PC-3 (cell line): Measurements from ENCODE around the gene TUBB4A. TPM values are rescaled to one million over a fixed set of nuclear protein-coding genes. Genes with fewer than 3 reads are reported as not detected.

ENCODE experiments used
- ATAC-seq: fragments of 200-7000 bp; cut with Tn5 transposase; 2 replicates; pipeline ENCODE4 v1.9.1; 2020; ENCODE audit warnings: mild to moderate bottlenecking, moderate library complexity
- BruUV-seq: library from RNA; stranded (reverse); fragments of 400-500 nt; replicated peaks from 2 replicates; lab custom pipeline; 2021; lab: Mats Ljungman, UMichigan
- CTCF ChIA-PET: fragments of 300-600 bp; sonication (Branson Sonifier 250); formaldehyde crosslinking; loops from one replicate; lab custom pipeline; 2022; ENCODE audit warnings: antibody characterized with exemption; lab: Charles Lee
- POLR2A ChIA-PET: fragments of 300-600 bp; sonication (Branson Sonifier 250); formaldehyde crosslinking; loops from one replicate; lab custom pipeline; 2022; ENCODE audit warnings: antibody characterized with exemption; ENCODE audit not compliant: unreplicated experiment; lab: Charles Lee
- DNase-seq: peaks from one replicate; pipeline ENCODE4 v3.0.0-alpha.2; 2015
- H2AFZ ChIP-seq: fragments of 300-600 bp; sonication (generic); 2 replicates; pipeline ENCODE4 v1.6.0; 2016; ENCODE audit warnings: antibody characterized with exemption, low read length
- H3F3A ChIP-seq: fragments of 300-600 bp; sonication (generic); one replicate; pipeline ENCODE4 v1.6.0; 2017; ENCODE audit warnings: antibody characterized with exemption, low read length, control low read depth, mild to moderate bottlenecking; ENCODE audit not compliant: unreplicated experiment
- H3K27ac ChIP-seq: fragments of 300-600 bp; sonication (generic); 2 replicates; pipeline ENCODE4 v1.5.1; 2016; ENCODE audit warnings: mild to moderate bottlenecking, low read length
- H3K27me3 ChIP-seq: fragments of 300-600 bp; sonication (generic); 2 replicates; pipeline ENCODE4 v1.6.1; 2016; ENCODE audit warnings: low read length, mixed read lengths
- H3K36me3 ChIP-seq: fragments of 300-600 bp; sonication (generic); 2 replicates; pipeline ENCODE4 v1.6.1; 2016; ENCODE audit warnings: low read depth, mixed run types, low read length, mixed read lengths
- H3K4me1 ChIP-seq: fragments of 300-600 bp; sonication (generic); 2 replicates; pipeline ENCODE4 v1.5.1; 2016; ENCODE audit warnings: low read length; ENCODE audit not compliant: insufficient read depth
- H3K4me2 ChIP-seq: fragments of 300-600 bp; sonication (generic); 2 replicates; pipeline ENCODE4 v1.6.0; 2016; ENCODE audit warnings: low read length
- H3K4me3 ChIP-seq: fragments of 300-600 bp; sonication (generic); 2 replicates; pipeline ENCODE4 v1.5.1; 2016; ENCODE audit warnings: mild to moderate bottlenecking, low read length, mixed read lengths
- H3K79me2 ChIP-seq: fragments of 300-600 bp; sonication (generic); 2 replicates; pipeline ENCODE4 v1.6.1; 2017; ENCODE audit warnings: low read length, mixed read lengths
- H3K9ac ChIP-seq: fragments of 300-600 bp; sonication (generic); 2 replicates; pipeline ENCODE4 v1.6.0; 2016; ENCODE audit warnings: mild to moderate bottlenecking, low read length
- H3K9me2 ChIP-seq: fragments of 300-600 bp; sonication (generic); replicated peaks from 2 replicates; pipeline ENCODE4 v1.6.1; 2016; ENCODE audit warnings: mixed run types, low read length, mixed read lengths
- H3K9me3 ChIP-seq: fragments of 300-600 bp; sonication (generic); 2 replicates; pipeline ENCODE4 v1.6.1; 2016; ENCODE audit warnings: low read length, mixed read lengths
- H4K20me1 ChIP-seq: fragments of 300-600 bp; sonication (generic); 2 replicates; pipeline ENCODE4 v1.6.1; 2016; ENCODE audit warnings: low read length, mixed read lengths
- CTCF ChIP-seq: fragments of 300-600 bp; sonication (generic); conservative IDR thresholded peaks from 2 replicates; pipeline ENCODE4 v1.5.1; 2017; ENCODE audit warnings: antibody characterized with exemption, low read depth, mild to moderate bottlenecking, low read length
- EZH2 ChIP-seq: fragments of 300-600 bp; sonication (generic); IDR thresholded peaks from one replicate; pipeline ENCODE4 v1.6.1; 2017; ENCODE audit warnings: antibody characterized with exemption, mild to moderate bottlenecking, low read length; ENCODE audit not compliant: unreplicated experiment
- EZH2phosphoT487 ChIP-seq: fragments of 300-600 bp; sonication (generic); IDR thresholded peaks from 2 replicates; pipeline ENCODE4 v1.6.1; 2018; ENCODE audit warnings: mild to moderate bottlenecking, antibody characterized with exemption, low read length, borderline replicate concordance
- intact Hi-C: fragments of 100-400 bp; cut with micrococcal nuclease; formaldehyde crosslinking; loops from 2 replicates; pipeline ENCODE4 v1.9.0; 2023
- total RNA-seq: library from RNA; depleted of rRNA; stranded (reverse); fragments of >200 nt; gene quantifications from 2 replicates; pipeline ENCODE4 v1.2.3, GENCODE V29; 2014

TUBB4A gene
- total RNA-seq, 1 experiment from 2014 or later = 4.6 TPM

GRCh38 chr19:6475321-6476108, 26.6 kb downstream of the TUBB4A start:
- intact Hi-C loops = no loop called here
- DNase-seq (no peak), ATAC-seq (no peak)
- ChIA-PET POLR2A (interaction anchor here (0.6 kb wide), 1 partner anchor 10 kb away, joined by 5 read pairs; no protein-coding TSS in a partner anchor), CTCF (interaction anchor here (0.6 kb wide), 1 partner anchor 41 kb away, joined by 4 read pairs; no protein-coding TSS in a partner anchor)
- Histone ChIP-seq H3K9ac (no peak overlapping the region), H3K79me2 (no peaks in the 10 kb centered on the region), H3K9me2 (no peaks in the 10 kb centered on the region), H3K27me3 (no peaks in the 10 kb centered on the region), H3K4me3 (no peak overlapping the region), H3F3A (no peaks in the 10 kb centered on the region), H4K20me1 (no peaks in the 10 kb centered on the region), H2AFZ (no peak overlapping the region), H3K4me2 (no peak overlapping the region), H3K27ac (no peak overlapping the region), H3K4me1 (no peaks in the 10 kb centered on the region), H3K9me3 (no peaks in the 10 kb centered on the region), H3K36me3 (no peaks in the 10 kb centered on the region)
- BruUV-seq = no TSS peak
- TF ChIP-seq EZH2phosphoT487 (no peak), EZH2 (no peak), CTCF (no peak)

DNA sequence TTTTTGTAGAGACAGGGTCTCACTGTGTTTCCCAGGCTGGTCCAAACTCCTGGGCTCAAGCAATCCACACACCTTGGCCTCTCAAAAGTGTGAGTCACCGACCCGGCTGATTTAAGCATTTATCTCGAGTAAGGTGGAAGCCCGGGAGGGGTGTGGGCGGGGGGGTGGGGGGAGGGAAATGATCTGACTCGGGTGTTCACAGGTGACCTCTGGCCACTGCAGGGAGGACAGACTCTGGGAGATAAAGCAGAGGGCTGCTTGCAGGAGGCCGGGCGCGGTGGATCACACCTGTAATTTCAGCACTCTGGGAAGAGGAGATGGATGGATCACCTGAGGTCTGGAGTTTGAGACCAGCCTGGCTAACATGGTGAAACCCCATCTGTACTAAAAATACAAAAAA, 28.5 kb downstream of the TUBB4A start:
- ChIA-PET CTCF (no interaction called here), POLR2A (interaction anchor here (0.6 kb wide), 1 partner anchor 25 kb away, joined by 3 read pairs; no protein-coding TSS in a partner anchor)
- Histone ChIP-seq H3K4me3 (no peak overlapping the region), H4K20me1 (no peaks in the 10 kb centered on the region), H3K4me2 (no peak overlapping the region), H3K79me2 (no peaks in the 10 kb centered on the region), H3K27ac (no peak overlapping the region), H3K9me3 (no peaks in the 10 kb centered on the region), H3K27me3 (no peaks in the 10 kb centered on the region), H3K36me3 (no peaks in the 10 kb centered on the region), H3F3A (no peaks in the 10 kb centered on the region), H2AFZ (no peak overlapping the region), H3K9me2 (no peaks in the 10 kb centered on the region), H3K4me1 (no peaks in the 10 kb centered on the region), H3K9ac (no peak overlapping the region)
- DNase-seq (peak; percentile 38), ATAC-seq (no peak; the same call in 1 of the 2 replicates)
- BruUV-seq = no TSS peak
- TF ChIP-seq EZH2 (no peak), EZH2phosphoT487 (no peak), CTCF (no peak)
- intact Hi-C loops = no loop called here

GRCh38 chr19:6472713-6473112, 29.4 kb downstream of the TUBB4A start:
- POLR2A ChIA-PET = no interaction called here
- intact Hi-C loops = no loop called here
- no peak overlapping the region for H3K4me2 ChIP-seq

More at GRCh38 chr19:6472713-6473112, 29.4 kb downstream of the TUBB4A start:
- H3K27me3 ChIP-seq = no peaks in the 10 kb centered on the region
- no TSS peak for BruUV-seq
- no peaks in the 10 kb centered on the region for H4K20me1 ChIP-seq
- no peak overlapping the region for H3K4me3 ChIP-seq
- no peaks in the 10 kb centered on the region for H3K4me1 ChIP-seq
- DNase-seq (no peak), ATAC-seq (no peak; the same call in 1 of the 2 replicates)
- no peak overlapping the region for H3K9ac ChIP-seq
- no peaks in the 10 kb centered on the region for H3K9me2 ChIP-seq
- H3K36me3 ChIP-seq = no peaks in the 10 kb centered on the region; the same call in 1 of the 2 replicates
- TF ChIP-seq EZH2phosphoT487 (no peak), CTCF (no peak), EZH2 (no peak)
- no peak overlapping the region for H3K27ac ChIP-seq
- no peaks in the 10 kb centered on the region for H3K79me2 ChIP-seq
- CTCF ChIA-PET = no interaction called here
- H3F3A ChIP-seq = no peaks in the 10 kb centered on the region
- no peak overlapping the region for H2AFZ ChIP-seq
- H3K9me3 ChIP-seq = no peaks in the 10 kb centered on the region
